NCI-H82 (cell line): ENCODE data around the gene ABRACL.

Source experiments
- DNase-seq: peaks from one replicate; lab custom pipeline; 2025; lab: John Stamatoyannopoulos, UW

ABRACL gene

DNA sequence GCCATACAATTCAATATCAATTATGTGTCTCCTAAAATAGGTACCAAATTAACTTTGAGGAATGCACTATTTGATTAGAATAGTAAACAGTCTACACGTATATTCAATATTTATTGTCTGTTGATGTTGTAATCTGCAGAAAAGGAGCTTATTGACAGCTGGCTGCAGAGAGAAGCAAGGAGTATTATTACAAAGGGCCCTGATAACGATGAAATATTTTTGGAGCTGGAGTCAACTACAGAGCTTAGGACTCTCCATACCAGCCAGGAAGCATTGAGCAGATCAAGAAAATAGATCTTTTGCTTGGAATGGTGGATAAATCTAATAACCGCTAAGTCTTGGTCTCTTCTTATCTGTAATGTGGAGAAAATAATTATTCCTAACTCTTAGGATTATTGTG, 25.5 kb downstream of the ABRACL start:
- DNase-seq: no peak

- DNase-seq: no peak
Measured at GRCh38 chr6:139055709-139056108, 27.2 kb downstream of the ABRACL start.

GRCh38 chr6:139058029-139058428, 29.5 kb downstream of the ABRACL start:
- DNase-seq: no peak

GRCh38 chr6:139060332-139060731, 31.8 kb downstream of the ABRACL start:
- no peak for DNase-seq

GRCh38 chr6:139062932-139063646, 34.5 kb downstream of the ABRACL start:
- DNase-seq: no peak

DNA sequence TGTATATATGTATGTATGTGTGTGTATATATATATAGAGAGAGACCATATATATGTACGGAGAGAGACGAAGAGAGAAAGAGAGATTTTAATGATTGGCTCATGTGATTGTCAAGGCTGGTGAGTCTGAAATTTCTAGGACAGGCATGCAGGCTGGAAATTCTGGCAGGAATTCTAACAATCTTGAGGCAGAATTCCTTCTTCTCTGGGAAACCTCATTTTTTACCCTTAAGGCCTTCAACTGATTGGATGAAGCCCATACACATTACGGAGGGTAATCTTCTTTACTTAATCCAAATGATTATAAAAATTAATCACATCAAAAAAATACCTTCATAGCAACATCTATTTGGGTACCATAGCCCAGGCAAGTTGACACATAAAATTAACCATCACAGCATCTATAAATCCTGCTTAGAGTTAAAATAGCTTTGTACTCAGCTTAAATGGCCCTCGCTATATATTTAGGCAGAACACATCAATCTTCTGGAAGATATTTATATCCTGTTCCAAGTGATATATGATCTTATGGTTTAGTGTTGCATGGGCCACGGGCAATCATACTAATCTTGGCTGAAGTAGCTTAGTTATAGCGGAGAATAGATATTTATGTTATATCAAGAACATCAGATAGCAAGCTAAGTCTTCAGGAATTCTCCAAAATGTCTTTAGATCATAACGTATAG, 36.6 kb downstream of the ABRACL start:
- peak; percentile 2 for DNase-seq

GRCh38 chr6:139066080-139066479, 37.5 kb downstream of the ABRACL start:
- DNase-seq: no peak

DNA sequence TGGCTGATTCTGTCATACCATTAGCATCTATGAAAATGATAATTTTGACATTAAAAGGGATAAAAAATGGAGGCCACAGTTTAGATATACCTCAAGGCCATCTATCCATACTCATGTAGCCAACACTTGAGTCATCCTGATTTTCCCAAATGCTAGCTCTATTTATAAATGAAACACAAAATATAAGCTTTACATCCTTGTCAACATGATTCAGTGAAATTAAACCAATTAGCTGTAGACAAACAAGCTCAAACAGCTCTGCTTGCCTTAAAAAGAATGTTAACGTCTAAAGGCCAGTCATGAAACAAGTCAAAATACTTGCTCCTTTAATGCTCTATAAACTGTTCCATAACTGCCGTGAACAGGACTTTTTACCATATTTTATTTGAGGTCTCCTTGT, 40.3 kb downstream of the ABRACL start:
- DNase-seq: no peak

GRCh38 chr6:139073118-139073517, 44.6 kb downstream of the ABRACL start:
- no peak for DNase-seq

- no peak for DNase-seq
Measured at GRCh38 chr6:139079018-139079417, 50.5 kb downstream of the ABRACL start.

- no peak for DNase-seq
Measured at GRCh38 chr6:139080255-139080920, 51.8 kb downstream of the ABRACL start.

GRCh38 chr6:139081471-139081870, 52.9 kb downstream of the ABRACL start:
- no peak for DNase-seq

DNA sequence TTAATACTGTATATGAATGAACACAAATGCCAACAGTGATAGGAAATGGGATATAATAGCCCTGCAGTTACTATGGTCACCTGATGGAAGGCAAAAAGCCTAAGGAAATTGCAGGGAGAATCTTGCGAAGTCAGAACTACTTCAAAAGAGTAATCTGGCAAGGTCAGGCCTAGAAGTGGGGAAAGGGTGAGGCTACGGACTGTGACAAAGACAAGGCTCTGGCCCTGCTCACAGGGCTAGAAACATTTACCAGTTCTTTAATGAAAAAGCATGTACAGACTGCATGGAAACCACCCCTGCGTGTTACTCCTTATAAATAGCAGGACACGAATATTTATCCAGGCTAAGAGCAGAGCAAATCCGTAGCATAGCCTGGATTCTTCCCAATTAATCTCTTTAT, 53.8 kb downstream of the ABRACL start:
- no peak for DNase-seq

DNA sequence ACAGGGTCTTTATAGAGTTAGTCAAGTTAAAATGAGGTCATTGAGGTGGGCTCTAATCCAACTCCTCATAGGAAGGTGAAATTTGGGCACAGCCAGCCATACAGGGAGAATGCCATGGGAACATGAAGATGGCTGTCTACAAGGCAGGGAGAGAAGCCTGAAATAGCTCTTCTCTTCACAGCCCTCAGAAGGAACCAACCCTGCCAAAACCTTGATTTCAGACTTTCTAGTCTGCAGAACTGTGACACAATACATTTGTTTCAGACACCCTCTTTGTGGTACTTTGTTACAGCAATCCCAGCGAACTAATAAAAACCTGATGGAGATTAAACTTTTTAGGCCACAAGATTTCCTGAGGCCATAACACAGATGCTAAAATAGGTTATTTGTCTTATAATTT, 63.3 kb downstream of the ABRACL start:
- no peak for DNase-seq
